AG20443 (cell line): ENCODE results near the gene LRRC49.
"Not testable (repeated sequence)": the region's sequence is repeated elsewhere in the genome, so short reads cannot be mapped to it uniquely, and the experiment has no call there.

Experiments used
- DNase-seq: peaks from one replicate; pipeline ENCODE4 v3.0.0; 2012; ENCODE audit warnings: low spot score, mixed read lengths

Gene LRRC49, protein sequence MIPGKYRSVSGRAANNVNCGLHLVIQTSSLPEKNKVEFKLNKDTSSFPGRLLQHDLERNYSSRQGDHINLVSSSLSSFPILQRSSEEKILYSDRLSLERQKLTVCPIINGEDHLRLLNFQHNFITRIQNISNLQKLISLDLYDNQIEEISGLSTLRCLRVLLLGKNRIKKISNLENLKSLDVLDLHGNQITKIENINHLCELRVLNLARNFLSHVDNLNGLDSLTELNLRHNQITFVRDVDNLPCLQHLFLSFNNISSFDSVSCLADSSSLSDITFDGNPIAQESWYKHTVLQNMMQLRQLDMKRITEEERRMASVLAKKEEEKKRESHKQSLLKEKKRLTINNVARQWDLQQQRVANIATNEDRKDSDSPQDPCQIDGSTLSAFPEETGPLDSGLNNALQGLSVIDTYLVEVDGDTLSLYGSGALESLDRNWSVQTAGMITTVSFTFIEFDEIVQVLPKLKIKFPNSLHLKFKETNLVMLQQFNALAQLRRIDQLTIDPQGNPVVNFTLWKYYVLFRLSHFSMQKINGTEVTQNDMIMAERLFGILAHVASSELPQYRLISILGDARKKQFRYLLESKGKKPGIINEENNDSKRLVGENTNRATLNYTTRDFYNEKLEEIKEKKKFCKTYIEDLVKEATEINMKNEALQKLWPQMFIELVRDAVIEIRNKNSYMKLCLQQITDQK

DNA sequence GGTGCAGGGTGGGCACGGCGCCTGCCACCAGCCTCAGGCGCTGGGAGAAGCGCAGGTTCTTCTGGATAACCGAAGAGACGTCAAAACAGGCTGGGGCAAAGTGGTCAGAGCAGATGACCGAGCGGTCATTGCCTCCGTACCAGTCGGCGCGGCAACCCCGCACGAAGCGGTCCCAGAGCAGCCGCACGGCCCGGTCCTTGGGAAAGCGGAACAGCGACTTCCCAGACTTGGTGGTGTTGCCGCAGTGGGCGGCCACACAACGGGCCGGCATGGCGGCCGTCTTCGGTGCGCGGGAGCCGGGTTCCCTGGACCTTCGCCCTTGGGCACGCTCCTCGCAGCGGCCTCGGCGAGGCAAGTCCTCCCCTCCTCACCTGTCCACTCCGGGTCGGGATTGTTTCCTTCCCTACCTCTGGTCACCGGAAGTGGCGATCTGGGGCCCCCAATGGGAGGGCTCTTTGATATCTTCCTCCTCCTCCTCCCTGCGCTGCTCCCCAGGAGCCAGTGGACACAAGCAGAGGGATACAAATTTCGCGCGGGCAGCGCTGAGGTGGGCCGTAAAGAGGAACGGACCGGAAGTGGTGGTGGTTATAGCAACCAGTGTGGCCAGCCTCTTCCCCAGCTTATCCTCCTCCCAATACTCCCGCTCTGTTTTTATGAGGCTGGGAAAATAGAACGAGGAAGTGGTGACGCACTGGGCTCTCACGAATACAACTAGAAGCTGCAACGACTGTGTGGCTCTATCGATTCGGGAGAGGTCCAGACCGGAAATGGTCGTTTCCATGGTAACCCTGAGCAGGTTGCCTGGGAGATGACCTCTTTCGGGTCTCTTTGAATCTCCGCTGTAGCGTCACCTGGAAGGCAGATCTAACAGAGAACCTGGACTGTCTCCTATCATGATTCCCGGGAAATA is at the start of gene LRRC49, which contains the start of gene THAP10:
Gene LRRC49, plus strand, starts transcription at position 825 of the 910 bp plus-strand sequence. Its CDS starts 69 bp downstream, at position 894.
Gene THAP10, minus strand, starts transcription at position 432 of the 910 bp plus-strand sequence. Its CDS starts 161 bp downstream, at position 271.
- DNase-seq, result peak; percentile 92

DNA sequence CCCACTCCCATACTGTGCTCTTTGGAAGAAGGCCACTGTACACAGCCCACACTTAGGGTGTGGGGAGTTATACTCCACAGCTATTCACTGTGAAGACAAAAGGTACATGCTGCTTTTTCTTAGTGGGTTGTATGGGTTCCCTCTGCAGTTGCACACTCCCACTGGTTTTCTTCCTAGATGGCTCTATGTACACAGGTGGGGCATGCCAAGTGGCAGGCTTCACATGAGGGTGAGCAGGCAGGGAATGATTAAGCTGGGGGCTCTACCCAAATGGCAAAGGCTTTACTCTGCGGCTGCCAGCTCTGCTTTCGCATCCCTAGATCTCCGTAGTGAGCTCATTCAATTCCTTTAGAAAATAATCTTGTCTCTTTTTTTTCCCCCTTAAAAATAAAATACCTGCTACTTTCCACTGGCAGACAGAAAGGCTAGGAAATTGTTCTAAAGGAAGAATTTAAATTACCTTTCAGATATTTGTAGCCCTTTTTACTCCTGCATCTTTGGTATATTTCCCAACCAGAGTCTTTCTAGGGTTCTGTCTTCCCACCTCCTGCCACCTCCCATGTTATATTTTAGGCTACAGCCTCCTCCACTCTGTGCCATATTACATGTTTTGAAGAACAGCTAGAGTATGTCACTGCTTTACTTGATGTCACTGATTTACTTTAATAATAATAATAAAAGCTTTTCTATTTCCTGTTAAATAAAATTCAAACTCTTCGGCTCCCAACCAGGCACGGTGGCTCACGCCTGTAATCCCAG is 46.8 kb upstream of the LRRC49 start:
- no peak for DNase-seq

DNA sequence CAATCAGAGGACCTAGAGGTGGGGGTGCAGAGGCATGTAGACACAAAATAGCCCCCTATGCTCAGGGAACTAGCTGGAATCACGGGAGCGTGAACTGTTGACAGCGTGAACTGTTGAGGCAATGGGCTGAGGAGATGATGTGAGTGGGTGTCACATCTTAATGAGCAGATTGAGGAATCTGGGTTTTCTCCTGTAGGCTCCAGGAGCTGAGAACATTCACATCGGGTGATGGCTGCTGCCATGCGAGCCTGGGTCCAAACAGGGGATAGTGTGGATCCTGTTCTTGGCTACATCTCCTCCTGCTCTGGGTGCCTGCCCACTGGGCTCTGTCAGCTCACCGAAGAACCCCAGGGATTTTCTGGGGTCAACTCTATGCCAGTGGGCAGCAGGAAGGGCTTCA is 40.7 kb upstream of the LRRC49 start:
- no peak for DNase-seq

DNA sequence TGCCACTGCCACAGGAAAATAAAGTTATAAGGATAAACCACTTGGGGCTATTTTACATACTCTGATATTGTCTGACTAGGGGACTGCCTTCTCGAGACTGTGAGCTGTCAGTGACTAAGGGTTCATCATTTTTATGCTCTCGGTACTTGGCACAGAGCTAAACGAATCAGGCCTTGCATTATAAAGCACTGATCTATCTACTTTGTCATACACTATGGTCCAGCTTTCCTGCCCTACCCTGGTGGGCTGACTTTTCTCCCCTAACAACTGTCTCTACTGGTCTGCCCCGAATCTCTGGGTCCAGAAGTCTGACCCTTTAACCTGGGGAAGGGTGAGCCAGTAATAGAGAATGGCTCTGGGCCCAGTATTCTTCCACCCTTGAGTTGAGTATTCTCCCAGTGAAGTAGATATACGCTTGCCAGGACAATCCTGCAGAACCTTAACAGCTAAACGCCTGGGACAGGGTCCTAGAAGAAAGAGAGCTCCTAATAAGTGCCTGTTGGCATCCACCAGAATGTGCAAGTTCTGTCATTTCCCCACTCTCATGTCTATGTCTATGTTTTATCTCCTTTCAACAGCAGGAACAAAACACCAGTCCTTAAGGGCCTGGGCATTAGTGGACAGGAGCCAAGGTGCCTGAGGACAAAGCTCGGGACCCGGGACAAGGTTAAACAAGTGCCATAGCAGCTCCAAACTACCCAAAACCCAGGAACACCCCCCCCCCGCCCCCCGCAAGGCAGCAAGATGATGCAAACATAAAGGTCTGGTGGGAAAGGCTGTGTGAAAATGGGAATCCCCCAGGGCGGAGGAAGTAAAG is 39.9 kb upstream of the LRRC49 start:
- peak; percentile 50 for DNase-seq

DNA sequence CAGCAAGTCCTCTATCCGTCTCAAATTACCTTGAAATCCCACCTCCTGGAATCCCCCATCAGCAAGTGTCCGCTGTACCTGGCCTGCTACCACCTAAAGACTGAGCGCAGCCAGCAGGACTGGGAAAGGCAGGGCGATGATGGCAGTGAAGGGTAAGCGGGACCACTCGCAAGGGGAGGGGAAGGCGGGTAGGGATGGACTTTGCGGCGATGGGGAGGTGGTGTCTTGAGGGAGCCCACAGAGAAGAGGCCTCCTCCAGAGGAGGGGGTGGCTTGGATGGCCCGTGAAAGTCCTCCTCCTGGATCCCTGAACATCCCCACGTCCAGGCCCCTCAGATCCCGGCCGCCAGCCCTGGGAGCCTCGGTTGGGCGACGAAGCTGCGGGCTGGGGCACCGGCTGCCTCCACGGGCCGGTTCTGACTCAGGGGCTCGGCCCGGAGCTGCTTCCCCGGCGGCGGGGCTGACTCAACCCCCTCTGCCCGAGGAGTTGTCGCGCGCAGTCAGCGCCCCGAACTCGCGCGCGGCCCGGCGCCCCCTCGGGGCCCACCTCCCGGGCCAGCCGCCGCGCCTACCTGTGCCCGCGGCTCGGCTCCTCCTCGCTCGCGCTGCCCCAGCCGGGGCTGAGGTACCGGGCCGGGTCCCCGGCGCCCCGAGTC is 39.2 kb upstream of the LRRC49 start:
- peak; percentile 79 for DNase-seq

DNA sequence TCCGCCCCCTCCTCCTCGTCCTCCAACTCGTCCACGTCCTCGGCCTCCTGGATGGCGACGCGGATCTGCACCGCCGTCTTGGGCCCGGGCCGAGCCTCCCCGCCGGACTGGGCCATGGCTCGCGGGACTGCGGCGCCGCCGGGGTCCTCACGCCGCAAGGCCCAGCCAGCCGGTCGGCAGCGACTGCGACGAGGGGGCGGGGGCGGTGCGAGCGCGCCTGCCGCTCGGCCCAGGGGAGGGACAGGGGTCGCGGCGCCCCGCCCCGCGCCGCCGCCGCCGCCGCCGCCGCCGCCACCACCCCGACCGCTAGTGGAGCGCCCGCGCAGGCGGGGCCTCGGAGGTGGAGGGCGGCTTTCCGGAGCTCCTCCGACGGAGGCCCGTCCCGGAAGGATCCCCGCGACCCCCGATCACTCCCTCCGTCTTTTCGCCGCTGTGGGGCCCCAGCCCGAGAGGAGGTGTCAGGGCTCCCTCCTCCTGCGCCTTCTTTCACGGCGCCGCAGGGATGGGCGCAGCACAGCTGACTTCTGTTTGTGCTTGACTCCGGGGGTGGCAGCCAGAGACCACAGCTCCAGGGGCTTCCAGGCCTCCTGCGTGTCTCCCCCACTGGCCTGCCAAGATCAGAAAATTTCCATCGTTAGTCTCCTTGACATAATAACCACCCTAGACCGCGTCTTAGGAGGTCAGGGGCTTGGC is 38.5 kb upstream of the LRRC49 start, which contains the start of gene LARP6:
Gene LARP6, minus strand, starts transcription at position 185 of the 693 bp plus-strand sequence. Its CDS starts 69 bp downstream, at position 116.
- peak; percentile 79 for DNase-seq

DNA sequence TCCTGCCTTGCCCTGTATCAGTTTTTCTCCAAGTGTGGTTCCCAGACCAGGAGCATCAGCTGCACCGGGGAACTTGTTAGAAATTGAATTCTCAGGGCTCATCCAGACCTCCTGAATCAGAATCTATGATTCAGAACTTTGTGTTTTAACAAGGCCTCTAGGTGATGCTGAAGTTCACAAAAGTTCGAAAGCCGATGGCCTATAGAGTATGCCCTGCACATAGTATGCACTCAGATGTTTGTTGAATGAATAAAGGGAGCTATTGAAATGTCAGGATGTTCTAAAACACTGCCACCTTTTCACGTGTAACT is 38.0 kb upstream of the LRRC49 start:
- peak; percentile 27 for DNase-seq

DNA sequence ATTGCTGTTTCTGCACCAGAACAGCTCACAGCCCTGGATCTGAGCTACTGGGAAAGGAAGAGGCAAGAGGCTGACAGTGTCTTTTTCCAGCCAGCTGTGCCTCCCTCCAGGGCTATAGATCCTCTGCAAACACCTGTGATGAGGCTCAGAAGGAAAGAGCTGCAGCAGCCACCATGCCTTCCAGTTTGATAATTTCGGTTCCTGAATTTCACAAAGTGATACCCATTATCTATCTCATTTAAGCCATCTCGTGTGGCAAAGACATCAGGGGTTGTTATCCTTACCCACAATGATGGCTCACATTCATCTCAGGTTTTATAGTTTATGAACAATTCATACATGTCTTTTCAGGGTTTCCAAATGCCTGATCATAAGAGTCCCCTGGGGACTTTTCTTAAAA is 36.9 kb upstream of the LRRC49 start:
- DNase-seq, result no peak

DNA sequence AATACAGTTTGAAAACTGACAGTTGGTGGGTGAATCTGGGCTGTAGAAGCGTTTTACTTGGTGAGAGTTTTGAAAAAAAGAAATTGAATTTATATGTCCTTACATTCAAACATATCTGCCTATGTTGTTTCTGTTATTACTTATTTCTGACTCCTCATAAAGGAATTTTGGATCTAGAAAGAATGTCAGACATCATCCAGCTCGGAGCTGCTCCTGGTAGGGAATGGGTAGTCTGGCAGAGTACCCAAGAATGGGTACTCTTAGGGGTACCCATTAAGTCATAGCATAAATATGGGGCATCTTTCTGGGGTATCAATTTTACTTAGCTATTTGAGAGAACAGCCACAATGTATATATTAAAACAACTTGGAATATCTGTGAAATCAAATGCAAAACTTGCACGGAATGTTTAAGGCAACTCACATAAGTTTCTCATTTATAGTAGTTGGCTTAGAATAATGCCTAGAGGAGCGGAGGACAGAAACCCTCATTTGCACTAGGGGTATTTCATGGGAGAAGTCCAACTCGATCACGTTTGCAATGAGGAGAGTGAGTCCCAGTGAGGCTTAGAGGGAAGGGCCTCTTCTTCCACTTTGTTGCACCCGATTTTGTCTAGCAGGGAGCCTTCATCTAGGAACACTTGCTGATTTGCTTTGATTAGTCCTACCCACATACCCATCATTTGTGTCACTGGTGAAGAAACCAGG is 36.3 kb upstream of the LRRC49 start:
- peak; percentile 25 for DNase-seq

DNA sequence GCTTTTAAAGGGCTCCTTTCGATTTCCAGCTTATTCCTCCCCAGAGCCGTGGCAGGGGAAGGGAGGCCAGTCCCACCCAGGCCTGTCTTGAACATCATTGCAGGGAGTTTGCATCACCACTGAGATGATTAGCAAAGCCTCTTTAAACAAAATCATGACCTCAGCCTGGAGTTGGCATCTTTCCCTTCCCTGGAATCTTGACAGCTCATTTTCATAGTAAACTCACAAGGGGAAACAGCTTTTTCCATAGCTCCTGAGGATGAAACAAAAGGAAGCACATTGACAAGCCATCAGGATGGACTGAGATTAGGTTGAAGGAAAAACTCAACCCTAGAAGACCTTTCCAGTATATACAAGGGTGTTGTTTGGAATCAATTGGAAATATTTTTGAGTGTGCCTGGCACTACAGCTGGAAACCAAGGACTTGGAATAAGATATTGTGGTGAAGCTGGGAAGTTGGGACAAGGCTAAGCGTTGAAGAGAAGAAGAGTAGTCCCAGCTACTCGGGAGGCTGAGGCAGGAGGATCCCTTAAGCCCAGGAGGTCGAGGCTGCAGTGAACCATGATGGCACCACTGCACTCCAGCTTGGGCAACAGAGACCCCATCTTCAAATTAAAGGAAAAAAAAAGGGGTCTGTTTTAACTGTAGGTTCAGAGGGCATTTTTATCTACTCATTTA is 35.6 kb upstream of the LRRC49 start:
- peak; percentile 90 for DNase-seq

DNA sequence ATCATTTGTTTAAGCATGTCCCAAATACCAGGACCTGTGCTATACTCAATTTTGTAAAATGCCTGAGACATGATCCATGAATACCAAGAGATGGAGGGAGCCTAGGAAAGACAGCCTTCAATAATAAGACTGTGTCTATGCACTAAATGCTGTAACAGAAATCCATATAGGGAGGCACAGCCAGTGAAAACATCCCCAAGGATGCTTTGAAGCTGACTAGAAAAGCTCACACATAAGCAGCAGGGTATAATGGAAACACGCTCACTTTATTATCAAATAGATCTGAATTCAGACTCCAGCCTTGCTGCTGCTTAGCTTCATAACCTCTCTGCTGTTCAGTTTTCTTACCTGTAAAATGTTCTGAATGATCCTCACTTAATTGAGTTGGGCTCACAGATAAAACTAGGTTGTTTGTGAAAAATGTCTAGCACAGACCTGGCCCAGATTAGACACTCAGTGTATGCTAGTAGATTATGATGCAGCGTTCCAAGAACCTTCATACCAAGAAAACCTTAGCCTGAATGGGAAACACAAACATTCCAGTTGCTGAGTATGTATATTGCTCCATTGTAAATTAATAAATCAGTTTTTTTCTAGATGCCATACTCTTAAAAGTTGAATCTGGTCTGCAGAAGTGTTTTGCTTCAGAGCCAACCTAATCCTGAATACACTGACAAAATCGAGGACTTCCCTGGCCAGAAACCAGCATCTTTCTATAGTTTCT is 34.9 kb upstream of the LRRC49 start:
- no peak for DNase-seq

DNA sequence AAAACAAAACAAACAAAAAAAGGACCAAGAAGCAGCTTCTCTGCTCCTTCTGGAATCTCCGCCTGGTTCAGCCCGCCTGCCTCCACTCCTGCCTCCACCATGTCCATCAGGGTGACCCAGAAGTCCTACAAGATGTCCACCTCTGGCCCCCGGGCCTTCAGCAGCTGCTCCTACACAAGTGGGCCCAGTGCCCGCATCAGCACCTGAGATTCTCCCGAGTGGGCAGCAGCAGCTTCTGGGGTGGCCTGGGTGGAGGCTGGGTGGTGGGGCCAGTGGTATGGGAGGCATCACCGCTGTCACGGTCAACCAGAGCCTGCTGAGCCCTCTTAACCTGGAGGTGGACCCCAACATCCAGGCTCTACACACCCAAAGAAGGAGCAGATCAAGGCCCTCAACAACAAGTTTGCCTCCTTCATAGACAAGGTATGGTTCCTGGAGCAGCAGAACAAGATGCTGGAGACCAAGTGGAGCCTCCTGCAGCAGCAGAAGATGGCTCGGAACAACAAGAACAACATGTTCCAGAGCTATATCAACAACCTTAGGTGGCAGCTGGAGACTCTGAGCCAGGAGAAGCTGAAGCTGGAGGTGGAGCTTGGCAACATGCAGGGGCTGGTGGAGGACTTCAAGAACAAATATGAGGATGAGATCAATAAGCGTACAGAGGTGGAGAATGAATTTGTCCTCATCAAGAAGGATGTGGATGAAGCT is 33.9 kb upstream of the LRRC49 start:
- not testable (repeated sequence) for DNase-seq

DNA sequence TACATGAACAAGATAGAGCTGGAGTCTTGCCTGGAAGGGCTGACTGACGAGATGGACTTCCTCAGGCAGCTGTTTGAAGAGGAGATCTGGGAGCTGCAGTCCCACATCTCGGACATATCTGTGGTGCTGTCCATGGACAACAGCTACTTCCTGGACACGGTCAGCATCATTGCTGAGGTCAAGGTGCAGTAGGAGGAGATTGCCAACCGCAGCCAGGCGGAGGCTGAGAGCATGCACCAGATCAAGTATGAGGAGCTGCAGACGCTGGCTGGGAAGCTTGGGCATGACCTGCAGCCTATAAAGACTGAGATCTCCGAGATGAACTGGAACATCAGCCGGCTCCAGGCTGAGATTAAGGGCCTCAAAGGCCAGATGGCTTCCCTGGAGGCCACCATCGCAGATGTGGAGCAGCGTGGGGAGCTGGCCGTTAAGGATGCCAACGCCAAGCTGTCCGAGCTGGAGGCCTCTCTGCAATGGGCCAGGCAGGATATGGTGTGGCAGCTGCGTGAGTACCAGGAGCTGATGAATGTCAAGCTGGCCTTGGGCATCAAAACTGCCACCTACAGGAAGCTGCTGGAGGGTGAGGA is 33.2 kb upstream of the LRRC49 start:
- no peak for DNase-seq

DNA sequence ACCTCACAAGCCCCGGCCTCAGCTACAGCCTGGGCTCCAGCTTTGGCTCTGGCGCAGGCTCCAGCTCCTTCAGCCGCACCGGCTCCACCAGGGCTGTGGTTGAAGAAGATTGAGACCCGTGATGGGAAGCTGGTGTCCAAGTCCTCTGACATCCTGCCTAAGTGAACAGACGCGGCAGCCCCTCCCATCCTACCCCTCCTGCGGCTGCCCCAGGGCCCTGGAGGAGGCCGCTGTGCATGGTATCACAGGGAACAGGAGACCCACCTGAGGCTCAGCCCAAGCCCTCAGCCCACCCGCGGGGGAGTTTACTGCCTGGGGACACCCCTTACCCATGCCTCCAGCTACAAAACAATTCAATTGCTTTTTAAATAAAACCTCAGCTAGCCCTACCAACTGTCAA is 32.6 kb upstream of the LRRC49 start:
- no peak for DNase-seq

DNA sequence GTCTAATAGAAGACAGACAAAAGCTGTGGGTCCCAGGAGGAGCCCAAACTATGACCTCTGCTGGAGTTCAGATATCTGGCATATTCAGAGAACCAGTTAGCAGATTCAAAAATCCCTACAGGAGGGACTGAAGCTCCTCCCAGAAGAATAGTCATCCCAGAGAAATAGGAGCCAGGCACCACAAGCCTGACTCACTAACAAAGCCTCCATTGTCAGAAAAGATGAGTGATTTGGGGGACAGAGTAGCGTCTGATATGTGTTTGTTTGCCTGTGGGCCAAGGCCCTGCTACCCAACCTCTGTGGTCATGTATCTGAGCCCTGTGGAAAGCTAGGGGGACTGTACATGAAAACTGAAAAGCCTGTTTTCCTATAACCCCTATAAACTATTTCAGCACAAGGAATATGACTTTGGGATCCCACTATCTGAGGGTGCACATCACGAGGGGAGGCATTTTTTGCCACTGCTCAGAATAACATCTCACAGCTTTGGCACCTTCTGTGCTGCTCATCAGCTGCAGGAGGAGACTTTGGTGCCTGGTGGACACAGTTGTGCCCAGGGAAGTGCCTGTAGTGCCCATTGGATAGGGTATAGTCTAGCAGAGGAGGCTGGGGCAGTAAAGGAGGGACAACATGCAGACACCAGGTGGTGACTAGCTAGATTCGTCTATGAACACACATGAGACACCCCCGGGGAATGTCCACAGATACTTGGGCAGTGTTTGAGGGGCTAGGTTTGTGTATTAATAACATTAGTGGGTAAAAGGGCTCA is 29.0 kb upstream of the LRRC49 start:
- peak; percentile 84 for DNase-seq
